ENCODE measurements around the gene SH3PXD2A.

GRCh38 chr10:103780242-103781149 is 74.9 kb downstream of the SH3PXD2A start:
- TF ChIP-seq CTCF (IDR thresholded peaks at IDR 0.05) (no peak), POLR2A (IDR thresholded peaks at IDR 0.05) (no peak)

All from adrenal gland (tissue), 5 donors.